AG04450 (cell line): Measurements from ENCODE around the gene POP4. TPM values are rescaled to one million over a fixed set of nuclear protein-coding genes. Genes with fewer than 3 reads are reported as not detected.

ENCODE experiments used
- CTCF ChIA-PET: fragments of 300-600, 350-600 bp; formaldehyde crosslinking; extraction: SDS; loops from one replicate; lab custom pipeline; 2022; ENCODE audit warnings: antibody characterized with exemption, inconsistent platforms; lab: Charles Lee
- POLR2A ChIA-PET: fragments of 350-600 bp; formaldehyde crosslinking; extraction: SDS; loops from one replicate; lab custom pipeline; 2021; ENCODE audit warnings: antibody characterized with exemption, inconsistent platforms; lab: Yijun Ruan, JAX
- DNase-seq: peaks from one replicate; pipeline ENCODE4 v3.0.0-alpha.2; 2011; ENCODE audit warnings: low read depth, low spot score
- H3K27ac ChIP-seq: one replicate; pipeline ENCODE4 v1.5.1; 2012; ENCODE audit warnings: low read depth, low read length, control low read depth
- H3K27me3 ChIP-seq: one replicate; pipeline ENCODE4 v1.6.0; 2012; ENCODE audit warnings: low read length; ENCODE audit not compliant: control insufficient read depth, insufficient read depth
- H3K4me3 ChIP-seq: 2 replicates; pipeline ENCODE4 v1.5.1; 2011; ENCODE audit warnings: mild to moderate bottlenecking, low read depth, low read length, control low read depth
- H3K9me3 ChIP-seq: 2 replicates; pipeline ENCODE4 v1.5.1; 2012; ENCODE audit warnings: low read length; ENCODE audit not compliant: control insufficient read depth, insufficient read depth
- polyA plus RNA-seq: library from polyadenylated mRNA; depleted of rRNA; stranded (reverse); fragments of >200 nt; gene quantifications from 2 replicates; pipeline ENCODE4 v1.2.3, GENCODE V29; 2011
- TF ChIP-seq, protein P1 (sequence below): IDR thresholded peaks from 2 replicates; pipeline ENCODE4 v1.5.1; 2011; ENCODE audit warnings: low read depth, low read length, control low read depth, inconsistent platforms

POP4 gene
- polyA plus RNA-seq, 1 experiment, result 87.4 TPM

- TF ChIP-seq, protein P1, sequence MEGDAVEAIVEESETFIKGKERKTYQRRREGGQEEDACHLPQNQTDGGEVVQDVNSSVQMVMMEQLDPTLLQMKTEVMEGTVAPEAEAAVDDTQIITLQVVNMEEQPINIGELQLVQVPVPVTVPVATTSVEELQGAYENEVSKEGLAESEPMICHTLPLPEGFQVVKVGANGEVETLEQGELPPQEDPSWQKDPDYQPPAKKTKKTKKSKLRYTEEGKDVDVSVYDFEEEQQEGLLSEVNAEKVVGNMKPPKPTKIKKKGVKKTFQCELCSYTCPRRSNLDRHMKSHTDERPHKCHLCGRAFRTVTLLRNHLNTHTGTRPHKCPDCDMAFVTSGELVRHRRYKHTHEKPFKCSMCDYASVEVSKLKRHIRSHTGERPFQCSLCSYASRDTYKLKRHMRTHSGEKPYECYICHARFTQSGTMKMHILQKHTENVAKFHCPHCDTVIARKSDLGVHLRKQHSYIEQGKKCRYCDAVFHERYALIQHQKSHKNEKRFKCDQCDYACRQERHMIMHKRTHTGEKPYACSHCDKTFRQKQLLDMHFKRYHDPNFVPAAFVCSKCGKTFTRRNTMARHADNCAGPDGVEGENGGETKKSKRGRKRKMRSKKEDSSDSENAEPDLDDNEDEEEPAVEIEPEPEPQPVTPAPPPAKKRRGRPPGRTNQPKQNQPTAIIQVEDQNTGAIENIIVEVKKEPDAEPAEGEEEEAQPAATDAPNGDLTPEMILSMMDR, result no peak
- ChIA-PET POLR2A (no interaction called here), CTCF (no interaction called here)
- no peak for DNase-seq
- Histone ChIP-seq H3K27ac (no peak overlapping the region), H3K4me3 (no peak overlapping the region), H3K9me3 (no peaks in the 10 kb centered on the region), H3K27me3 (peaks cover 11% of the 10 kb centered on the region)
These were observed 34.9 kb upstream of the POP4 start for GRCh38 chr19:29571181-29571580.

- TF ChIP-seq, protein P1, result no peak
- ChIA-PET POLR2A (no interaction called here), CTCF (interaction anchor here (0.8 to 1.2 kb wide), 2 partner anchors 37 to 143 kb away, joined by 3 read pairs; no protein-coding TSS in a partner anchor)
These were observed 32.6 kb upstream of the POP4 start for GRCh38 chr19:29573486-29573885.

GRCh38 chr19:29574510-29574909 lies 31.6 kb upstream of the POP4 start:
- CTCF ChIA-PET, result no interaction called here

More at GRCh38 chr19:29573486-29573885, 32.6 kb upstream of the POP4 start:
- peaks cover 11% of the 10 kb centered on the region for H3K27me3 ChIP-seq
- H3K4me3 ChIP-seq, result no peak overlapping the region
- no peak for DNase-seq
- no peaks in the 10 kb centered on the region for H3K9me3 ChIP-seq
- no peak overlapping the region for H3K27ac ChIP-seq

DNA sequence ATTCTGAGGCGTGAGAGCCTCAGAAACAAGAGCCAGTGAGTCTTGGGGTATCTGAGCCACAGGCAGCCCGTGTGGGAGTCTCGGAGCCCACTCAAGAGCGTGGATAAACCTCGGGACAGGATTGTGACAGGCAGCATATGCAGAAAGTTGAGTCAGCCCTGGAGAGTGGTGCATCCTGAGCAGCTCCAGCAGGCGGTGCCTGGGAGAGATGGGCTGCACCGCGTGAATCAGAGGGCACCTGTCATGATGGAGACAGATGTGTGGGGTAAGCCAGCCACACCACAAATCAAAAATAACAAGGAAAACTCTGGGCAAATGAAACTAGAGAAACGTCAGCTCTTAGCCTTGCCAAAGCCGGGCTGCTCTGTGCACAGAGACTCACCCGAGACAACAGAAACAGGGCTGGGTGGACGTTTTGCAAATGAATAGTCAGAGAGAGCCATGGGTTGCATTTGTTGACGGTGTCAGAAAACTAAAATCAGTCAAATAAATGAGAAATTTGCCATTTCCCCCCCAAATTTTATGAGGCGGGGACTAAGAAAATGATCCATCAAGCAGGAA lies 30.0 kb upstream of the POP4 start:
- POLR2A ChIA-PET, result no interaction called here
- no peak for DNase-seq
- CTCF ChIA-PET, result no interaction called here

More at GRCh38 chr19:29574510-29574909, 31.6 kb upstream of the POP4 start:
- H3K27me3 ChIP-seq, result peaks cover 11% of the 10 kb centered on the region
- no peak overlapping the region for H3K4me3 ChIP-seq
- H3K27ac ChIP-seq, result no peak overlapping the region
- no peaks in the 10 kb centered on the region for H3K9me3 ChIP-seq
- POLR2A ChIA-PET, result no interaction called here
- TF ChIP-seq, protein P1, result no peak
- no peak for DNase-seq

More for the DNA sequence above, 30.0 kb upstream of the POP4 start:
- Histone ChIP-seq H3K27ac (no peak overlapping the region), H3K27me3 (peaks cover 11% of the 10 kb centered on the region), H3K9me3 (no peaks in the 10 kb centered on the region), H3K4me3 (no peak overlapping the region)
- TF ChIP-seq, protein P1, result 0 out of 2 replicates have a peak, but pooled peaks have one; percentile 8
